HG03439 (cell line): ENCODE results near the gene C10orf143.
"Not testable (repeated sequence)": the region's sequence is repeated elsewhere in the genome, so short reads cannot be mapped to it uniquely, and the experiment has no call there.

ENCODE experiments used
- ATAC-seq: cut with Tn5 transposase; IDR thresholded peaks from one replicate; pipeline ENCODE4 v1.9.1; 2021; ENCODE audit warnings: mild to moderate bottlenecking, moderate library complexity; ENCODE audit not compliant: unreplicated experiment

Gene C10orf143

DNA sequence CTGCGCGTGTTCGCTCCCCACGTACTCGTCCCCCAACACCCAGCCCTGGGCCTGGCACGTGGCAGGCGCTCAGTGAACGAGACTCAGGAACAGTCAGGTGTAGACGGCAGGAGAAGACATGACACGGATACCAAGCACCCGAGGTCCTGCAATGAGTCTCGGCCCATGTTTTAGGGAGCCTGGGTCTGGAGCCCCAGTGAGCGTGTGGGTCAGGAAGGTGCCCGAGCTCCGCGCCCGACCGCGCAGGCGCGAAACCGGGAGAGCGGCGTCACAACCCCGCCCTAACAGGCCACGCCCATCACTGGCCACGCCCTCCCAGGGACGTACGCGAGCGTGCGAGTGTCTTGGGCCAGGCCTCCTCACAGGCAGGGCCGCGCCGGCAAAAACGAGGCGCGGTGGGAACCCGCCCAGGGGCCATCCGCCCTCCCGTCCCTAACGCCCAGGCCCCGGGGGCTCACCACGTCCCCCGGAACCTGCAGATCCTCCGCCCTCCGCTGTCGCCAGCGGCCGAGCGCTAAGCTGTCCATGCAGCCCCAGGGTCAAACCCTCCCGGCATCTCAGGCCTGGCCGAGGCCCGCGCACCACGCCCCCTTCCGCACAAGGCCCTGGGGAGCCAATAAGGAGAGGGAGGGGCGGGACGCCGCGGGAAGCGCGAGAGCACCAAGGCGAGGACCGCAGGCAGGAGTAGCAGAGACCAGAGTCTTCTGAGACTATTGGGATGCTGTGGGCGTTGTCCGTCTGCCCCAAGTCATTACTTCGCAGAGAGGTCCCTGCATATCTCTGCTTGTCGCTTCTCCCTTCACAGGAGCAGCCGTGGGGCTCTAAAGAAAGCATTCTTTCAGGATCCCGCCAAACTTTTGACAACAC lies at the start of gene C10orf143:
C10orf143 (minus strand) TSS at position 585 of the 867 bp plus-strand sequence; CDS start at position 527, 58 bp downstream.
- ATAC-seq, result peak; percentile 89

DNA sequence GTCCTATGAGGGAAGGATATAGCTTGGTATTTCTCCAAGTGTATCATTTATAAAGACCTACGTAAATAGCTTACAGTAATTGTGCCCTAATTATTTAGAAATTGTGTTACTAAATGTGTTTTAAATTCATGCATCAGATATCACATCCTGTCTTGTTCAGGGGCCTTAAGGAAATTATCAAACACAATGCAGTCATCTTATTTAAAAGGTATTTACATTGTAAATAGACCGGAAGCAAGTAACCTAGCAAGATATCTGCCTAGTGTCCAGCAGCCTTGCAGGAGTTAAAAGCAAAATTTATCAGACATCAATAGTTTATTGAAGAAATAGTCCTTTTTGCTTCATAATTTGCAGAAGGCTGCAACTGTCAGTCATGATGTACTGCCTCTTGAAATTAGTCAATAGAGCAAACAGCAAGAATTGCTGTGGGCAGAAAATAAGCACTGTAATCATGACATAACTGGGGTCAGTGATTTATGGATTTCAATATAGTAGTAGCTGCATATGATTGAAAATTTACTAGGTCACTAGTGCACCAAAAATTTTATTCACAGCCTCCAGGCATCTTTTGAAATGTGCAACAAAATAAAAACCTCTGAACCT lies 48.7 kb upstream of the C10orf143 start:
- ATAC-seq, result no peak

DNA sequence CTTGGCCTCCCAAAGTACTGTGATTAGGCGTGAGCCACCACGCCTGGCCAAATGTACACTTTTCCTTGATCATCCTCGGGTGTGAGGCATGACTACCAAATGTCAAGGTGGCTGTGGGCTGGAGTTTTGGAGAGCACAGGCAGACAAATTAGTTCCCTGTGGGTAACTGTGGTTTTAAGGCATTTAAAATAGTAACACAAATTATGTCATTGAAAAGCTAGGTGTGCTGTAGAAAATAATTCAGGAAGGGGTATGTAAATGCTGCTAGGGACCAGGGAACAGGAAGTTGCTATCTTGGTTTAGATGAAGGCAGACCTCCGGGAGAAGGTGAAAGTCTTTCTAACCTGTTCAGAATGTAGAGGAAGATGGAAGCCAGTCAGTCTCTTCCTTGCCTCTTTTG lies 35.4 kb upstream of the C10orf143 start:
- no peak for ATAC-seq

DNA sequence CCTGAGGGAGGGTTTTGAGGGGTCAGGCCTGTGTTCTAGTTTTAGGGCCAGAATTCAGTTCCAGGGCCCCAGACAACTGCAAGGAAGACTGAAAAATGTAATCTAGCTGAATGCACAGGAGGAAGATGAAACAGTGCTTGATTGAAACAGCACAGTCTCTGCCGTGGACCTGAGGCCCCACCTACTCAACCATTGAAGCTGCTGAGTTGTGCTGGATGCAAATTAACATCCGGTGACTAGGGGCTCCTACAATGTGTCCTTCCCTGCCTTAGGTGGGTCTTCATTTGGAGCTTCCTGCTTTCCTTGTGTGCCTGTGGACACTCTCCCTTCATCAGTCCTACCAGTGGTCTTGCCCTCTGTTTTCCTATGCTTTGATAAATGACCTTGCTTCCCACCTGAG lies 31.2 kb upstream of the C10orf143 start:
- ATAC-seq, result peak; percentile 63

DNA sequence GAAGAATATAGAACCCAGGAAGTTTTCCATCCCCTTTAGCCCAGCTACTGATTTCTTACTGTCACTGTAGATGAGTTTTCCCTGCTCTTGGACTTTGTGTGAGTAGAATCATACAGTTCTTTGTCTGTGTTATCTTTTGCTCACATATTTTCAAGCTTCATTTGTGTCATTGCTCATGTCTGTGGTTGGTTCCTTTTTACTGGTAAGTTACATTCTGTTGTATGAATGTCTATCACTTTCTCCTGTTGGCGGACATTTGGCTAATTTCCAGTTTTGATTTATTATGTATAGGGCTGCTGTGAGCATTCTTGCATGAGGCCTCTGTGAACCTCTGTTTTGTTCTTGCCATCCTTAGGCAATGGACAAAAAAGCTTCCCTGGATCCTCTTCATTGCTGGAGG lies 30.8 kb upstream of the C10orf143 start:
- no peak for ATAC-seq

DNA sequence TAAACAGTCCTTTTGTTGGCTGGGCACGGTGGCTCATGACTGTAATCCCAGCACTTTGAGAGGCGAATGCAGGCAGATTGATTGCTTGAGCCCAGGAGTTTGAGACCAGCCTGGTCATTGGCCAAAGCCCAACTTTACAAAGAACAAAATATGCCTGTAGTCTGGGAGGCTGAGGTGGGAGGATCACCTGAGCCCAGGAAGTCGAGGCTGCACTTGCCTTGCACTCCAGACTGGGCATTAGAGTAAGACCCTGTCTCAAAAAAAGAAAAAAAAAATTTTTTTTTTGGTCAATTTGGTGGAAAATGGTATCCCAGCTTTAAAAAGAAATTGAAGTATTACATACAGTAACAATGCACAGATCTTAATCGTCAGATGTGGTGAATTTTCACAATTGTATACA lies 30.4 kb upstream of the C10orf143 start:
- no peak for ATAC-seq

DNA sequence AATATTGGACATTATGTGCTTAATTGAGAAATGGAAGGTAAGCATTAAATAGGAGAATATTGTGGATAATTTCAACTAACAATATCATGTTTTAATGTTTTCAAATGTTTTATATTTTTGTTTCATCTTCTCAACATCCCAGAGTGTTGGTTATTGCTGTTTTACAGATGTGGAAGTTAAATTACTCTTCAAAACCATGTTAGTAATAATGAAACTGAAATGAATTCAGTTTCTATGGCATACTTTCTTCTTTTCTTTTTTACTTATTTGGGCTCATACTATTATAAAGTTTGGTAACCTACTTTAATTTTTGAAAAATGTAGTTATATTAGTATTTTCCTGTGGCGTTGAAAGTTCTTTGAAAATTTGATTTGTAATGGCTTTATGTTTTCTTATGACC lies 29.8 kb upstream of the C10orf143 start:
- no peak for ATAC-seq

DNA sequence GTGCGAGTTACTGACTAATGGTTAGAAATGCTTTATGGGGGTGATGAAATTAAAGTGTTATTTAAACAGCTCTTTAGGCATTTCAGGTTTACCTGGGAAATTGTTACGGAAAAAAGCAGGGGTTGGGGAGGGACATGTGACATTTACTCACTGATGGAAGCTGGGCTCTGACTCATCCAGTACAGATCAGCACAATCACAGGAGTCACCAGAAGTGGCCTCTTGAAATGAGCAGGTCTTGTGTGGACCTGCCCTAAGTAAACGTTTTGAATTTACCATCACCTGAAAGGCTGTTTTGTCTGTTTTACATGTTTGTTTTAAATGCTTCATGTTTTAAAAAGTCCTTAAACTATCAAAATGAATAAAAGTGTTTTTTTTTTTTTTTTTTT lies 27.8 kb upstream of the C10orf143 start:
- ATAC-seq, result no peak

DNA sequence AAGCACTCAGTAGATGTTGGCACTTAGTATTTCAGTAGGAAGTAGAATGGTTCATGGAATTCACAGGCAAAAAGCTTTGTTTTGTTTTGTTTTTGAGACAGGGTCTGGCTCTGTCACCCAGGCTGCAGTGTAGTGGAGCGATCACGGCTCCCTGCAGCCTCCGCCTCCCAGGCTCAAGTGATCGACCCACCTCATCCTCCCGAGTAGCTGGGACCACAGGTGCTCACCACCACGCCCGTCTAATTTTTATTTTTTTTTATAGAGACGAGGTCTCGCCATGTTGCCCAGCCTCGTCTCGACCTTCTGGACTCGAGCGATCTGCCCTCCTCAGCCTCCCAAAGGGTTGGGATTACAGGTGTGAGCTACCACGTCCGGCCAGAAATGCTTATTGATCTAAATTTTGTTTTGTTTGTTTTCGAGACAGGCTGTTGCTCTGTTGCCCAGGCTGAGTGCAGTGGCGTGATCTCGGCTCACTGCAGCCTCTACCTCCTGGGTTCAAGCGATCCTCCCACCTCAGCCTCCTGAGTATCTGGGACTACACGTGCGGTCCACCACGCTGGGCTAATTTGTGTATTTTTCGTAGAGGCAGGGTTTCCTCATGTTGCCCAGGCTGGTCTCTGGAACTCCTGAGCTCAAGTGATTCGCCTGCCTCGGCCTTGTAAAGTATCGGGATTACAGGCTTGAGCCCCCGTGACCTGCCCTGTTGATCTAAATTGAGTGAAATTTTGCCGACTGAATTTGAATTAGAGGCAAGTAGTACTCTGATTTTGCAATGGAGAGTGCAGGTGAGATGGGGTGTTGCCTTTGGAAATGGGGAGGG lies 27.2 kb upstream of the C10orf143 start:
- ATAC-seq, result no peak

DNA sequence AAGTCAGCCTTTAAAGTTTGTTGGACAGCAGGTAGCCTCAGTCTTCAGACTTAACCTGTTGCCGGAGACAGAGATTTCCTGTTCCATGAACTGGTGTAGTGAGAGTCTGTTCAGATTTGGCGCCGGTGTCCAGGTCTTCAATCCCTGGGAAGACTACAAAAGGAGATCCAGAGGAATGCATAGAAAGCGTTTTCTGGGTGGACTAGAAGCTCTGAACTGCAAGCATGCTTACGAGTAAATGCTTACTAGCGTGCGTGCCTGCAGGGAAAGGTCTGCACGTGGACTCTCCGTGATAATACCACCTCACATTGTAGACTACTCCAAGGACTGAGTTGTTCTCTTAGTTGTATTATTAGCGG lies 26.4 kb upstream of the C10orf143 start:
- no peak for ATAC-seq

DNA sequence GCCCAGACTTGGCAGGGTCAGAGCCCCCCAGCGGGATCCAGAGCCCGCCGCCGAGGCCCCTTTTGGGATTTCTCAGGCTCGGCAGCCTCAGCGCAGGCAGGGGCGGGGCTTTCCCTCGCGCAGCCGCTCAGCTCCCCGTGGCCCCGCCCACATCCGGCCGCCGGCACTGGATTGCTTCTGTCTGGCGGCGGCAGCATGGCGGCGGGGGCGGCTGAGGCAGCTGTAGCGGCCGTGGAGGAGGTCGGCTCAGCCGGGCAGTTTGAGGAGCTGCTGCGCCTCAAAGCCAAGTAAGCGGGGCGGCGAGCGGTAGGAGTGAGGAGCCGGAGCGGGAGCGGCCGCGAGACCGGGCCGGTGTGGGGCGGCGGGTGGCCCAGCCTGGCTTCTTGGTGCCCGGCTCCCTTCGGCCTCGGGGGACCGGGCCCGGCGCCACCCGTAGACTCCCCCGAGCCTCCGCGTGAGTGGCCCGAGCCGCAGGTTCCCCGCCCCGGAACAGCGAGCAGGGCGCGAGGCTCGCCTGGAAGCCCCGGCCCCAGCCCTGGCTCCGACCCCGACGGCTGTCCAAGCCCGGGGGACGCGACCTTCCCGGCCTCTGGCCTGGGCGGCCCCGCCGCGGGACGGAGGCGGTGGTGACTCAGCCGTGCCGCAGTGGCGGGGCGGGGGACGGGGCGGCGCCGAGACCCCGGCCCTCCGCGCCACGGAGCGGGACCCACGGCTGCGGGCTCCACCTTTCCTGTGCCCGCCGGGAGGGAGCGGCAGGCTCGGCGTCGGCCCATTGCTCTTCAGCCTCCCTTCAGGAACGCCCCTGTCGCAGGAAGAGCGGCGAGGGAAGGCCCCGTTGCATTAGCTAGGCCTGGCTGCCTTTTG lies 25.8 kb upstream of the C10orf143 start, which contains the start of gene GLRX3:
GLRX3 (plus strand) TSS at position 166 of the 864 bp plus-strand sequence; CDS start at position 196, 30 bp downstream.
- ATAC-seq, result peak; percentile 77

DNA sequence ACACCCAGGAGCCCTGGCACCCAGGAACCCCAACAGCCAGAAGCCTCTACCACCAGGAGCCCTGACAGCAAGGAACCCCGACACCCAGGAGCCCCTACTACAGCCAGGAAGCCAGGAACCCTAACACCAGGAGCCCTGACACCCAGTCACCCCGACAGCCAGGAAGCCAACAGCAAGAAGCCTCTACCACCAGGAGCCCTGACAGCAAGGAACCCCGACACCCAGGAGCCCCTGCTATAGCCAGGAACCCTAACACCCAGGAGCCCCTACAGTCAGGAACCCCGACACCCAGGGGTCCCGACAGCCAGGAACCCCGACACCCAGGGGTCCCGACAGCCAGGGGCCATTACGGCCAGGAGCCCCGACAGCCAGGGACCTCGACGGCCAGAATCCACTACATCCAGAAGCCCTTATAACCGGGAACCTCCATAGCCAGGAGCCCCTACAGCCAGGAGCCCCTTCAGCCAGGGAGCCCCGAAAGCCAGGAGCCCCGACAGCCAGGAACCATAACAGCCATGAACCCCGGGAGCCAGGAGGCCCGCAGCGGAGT lies 25.1 kb upstream of the C10orf143 start:
- ATAC-seq, result peak; percentile 3

DNA sequence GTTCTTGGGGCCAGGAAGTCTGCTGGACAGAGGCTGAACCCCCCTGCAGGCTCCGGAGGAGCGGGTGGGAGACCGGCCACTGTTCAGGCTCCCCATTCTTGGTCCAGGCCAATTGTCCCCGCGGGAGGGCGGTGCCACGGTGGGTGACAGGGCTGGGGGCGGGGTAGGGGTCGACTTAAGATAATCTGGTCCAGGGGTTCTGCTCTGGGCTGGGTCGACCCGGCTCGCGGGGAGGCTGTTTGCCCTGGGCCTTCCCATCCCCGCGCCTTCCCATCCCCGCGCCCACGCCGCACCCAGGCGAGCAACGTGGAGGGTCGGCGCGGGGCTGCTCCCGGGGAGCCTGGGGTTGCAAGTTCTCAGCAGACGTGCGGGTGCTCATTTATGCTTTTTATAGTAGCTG lies 18.3 kb upstream of the C10orf143 start:
- ATAC-seq, result no peak

DNA sequence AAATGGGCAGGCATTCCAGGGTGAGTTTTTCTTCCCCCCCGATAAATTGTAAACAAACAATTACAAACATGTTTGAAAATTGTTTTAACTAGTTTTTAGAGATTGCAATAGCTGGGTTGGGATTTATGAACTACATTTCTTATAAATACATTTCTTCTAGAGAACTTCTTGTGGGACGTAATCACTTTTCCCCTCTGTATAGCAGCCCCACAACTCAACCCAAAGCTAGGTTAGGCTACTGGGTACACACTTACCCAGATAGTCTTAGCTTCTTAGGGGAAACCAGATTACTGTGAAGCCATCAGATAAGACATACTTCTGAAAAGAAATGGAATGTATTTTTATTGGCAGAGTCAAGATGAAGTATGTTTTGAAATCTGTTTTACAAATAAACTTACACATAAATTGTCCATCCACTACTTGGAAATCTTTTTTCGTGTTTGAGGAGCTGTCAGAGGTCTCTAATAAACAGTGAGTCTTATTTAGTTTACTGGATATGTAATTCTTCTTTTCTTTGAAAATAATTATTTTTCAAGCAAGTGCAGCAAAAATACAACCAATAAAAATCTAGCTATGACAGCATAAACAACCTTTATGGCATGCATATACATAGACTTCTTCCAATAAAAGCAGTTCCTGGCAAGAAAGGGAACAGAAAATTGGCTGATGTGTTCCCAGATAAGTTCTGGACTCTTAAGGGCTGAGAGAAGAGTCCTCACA lies 17.6 kb upstream of the C10orf143 start:
- ATAC-seq, result no peak

DNA sequence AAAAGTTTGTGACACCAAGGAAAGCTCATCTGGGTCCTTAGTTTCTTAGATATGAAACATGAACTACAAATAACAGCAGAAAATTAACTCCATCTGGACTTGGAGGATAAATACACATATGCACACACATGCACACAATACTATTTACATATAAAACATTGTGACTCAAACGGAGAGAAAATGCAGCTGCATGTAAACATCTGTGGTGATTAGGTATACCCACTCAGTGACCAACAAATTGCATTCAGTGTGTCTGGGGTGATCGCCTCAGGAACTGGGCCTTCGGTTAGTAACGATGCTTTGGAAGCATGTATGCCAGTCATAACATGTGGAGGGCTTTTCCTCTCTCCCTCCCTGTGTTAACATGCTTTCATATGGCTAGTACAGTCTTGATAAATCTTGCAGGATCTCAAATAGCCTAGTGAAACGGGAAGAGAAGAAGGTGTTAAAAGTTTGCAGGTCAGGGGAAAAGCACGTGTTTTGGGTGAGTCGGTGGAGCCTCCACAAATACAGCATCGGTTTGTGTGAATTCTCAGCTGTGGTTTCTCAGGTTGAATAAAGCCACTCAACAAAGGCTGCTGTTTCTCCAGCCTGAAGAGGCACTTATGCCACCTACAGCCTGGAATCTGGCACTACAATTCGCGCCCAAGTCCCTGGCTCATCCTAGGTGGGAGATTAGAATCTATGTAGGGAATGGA lies 16.9 kb upstream of the C10orf143 start:
- peak; percentile 90 for ATAC-seq

DNA sequence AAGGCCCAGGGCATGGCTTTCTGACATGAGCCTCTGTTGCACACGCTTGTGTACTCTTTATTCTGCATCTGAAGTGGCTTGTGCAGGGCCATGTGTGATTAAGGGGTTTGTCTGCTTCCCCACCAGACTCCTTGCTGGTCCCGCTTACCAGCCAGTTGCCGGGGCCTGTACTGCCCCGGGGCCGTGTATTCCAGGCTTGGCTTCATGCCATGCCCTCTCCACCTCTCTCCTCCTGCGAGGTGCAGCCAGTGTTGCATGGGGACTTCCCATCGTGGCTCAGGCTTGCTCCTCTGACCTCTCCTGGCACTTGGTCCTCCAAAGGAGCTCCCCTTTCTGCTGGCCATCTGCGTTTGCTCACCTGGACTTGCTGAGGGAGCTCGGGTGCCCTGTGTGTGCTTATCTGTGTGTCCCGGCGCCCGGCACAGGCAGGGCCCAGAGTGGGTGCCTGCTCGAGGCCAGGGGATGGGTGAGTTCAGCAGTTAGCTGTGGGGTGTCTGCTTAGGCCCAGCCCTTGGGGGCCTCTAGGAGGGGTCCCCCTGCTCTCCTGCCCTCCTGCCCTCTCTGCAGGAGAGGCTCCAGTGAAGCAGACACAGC lies 11.0 kb upstream of the C10orf143 start:
- ATAC-seq, result no peak

DNA sequence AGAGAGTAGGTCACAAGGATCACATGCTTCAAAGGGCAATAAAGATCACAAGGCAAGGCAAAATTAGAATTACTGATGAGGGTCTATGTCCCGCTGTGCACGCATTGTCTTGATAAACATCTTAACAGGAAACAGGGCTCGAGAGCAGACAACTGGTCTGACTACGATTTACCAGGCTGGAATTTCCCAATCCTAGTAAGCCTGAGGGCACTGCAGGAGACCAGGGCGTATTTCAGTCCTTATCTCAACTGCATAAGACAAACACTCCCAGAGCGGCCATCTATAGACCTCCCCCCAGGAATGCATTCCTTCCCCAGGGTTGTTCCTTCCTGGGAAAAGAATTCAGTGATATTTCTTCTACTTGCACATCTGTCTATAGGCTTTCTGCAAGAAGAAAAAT lies 6.9 kb upstream of the C10orf143 start:
- not testable (repeated sequence) for ATAC-seq

DNA sequence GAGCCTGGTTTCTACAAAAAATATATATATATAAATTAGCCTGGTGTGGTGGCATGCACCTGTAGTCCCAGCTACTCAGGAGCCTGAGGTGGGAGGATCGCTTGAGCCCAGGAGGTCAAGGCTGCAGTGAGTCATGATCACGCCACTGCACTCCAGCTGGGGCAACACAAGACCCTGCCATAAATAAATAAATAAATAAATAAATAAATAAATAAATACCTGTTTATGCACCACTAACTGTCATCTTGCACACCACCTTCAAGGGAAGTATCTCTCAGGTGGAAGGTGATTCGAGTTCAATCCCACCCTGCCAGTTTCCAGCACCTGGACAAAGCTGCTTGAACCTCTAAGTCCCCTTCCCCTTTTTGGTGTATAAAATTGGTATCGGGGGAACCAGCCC lies 6.3 kb upstream of the C10orf143 start:
- ATAC-seq, result not testable (repeated sequence)

DNA sequence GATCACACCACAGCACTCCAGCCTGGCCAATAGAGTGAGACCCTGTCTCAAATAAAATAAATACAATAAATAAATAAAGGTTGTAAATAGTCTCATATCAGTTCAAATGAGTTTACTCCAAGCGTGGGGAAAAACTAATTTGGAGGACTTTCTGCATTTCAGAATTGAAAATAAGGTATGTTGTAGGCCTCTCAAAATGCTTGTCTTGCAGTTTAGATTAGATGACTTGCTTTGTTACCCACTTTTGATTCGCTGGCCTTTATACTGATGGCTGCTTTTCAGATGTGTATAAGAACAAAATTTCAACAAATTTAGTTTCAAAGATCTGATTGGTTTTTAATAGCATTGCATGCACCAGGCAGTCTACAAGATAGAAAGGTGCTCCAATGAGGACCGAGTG lies 2.2 kb upstream of the C10orf143 start:
- ATAC-seq, result no peak
